ENCODE data around the gene SUSD4.

The SUSD4 gene

DNA sequence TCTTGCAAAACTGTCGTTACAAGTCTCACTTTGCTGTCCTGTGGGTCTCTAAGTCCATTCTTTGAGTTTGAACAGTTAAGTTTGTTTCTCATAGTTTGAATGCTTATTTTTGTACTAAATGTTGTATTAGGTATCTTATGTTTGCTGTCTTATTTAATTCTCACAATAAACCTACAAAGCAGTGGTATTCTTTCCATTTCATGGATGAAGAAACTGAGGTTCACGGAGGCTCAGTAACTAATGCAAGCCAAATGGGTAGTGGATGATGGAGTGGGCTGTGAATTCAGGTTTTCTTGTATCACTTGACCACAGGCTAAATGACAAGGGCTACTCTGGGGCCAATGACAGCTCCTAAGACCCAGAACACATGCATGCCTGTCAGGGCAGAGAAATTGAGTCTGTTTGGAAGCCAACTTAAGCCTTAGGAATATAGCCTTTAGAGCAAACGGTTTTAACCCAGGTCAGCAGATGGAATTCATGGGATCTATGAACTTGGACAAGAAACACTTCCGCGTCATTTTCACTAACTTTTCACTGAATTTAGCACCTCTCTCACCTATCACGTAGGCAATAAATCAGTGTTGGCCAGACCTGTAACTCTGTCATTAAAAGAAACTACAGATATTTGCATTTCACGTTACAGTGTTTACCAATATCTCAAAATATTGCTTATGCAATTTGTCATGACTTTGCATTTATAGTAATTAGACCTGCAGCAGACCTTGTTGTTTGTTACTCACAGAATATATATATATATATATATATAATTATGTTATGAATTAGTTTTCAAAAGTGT is 153.8 kb downstream of the SUSD4 start:
- TF ChIP-seq, protein P1, sequence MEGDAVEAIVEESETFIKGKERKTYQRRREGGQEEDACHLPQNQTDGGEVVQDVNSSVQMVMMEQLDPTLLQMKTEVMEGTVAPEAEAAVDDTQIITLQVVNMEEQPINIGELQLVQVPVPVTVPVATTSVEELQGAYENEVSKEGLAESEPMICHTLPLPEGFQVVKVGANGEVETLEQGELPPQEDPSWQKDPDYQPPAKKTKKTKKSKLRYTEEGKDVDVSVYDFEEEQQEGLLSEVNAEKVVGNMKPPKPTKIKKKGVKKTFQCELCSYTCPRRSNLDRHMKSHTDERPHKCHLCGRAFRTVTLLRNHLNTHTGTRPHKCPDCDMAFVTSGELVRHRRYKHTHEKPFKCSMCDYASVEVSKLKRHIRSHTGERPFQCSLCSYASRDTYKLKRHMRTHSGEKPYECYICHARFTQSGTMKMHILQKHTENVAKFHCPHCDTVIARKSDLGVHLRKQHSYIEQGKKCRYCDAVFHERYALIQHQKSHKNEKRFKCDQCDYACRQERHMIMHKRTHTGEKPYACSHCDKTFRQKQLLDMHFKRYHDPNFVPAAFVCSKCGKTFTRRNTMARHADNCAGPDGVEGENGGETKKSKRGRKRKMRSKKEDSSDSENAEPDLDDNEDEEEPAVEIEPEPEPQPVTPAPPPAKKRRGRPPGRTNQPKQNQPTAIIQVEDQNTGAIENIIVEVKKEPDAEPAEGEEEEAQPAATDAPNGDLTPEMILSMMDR (IDR thresholded peaks at IDR 0.05; ENCODE audit: low read depth, low read length) = no peak
- no peak overlapping the region for H3K4me3 ChIP-seq (ENCODE audit: low read depth, low read length)

- TF ChIP-seq, protein P1 (IDR thresholded peaks at IDR 0.05; ENCODE audit: low read depth, low read length) = no peak
These were observed 154.6 kb downstream of the SUSD4 start for GRCh38 chr1:223209293-223209898.

DNA sequence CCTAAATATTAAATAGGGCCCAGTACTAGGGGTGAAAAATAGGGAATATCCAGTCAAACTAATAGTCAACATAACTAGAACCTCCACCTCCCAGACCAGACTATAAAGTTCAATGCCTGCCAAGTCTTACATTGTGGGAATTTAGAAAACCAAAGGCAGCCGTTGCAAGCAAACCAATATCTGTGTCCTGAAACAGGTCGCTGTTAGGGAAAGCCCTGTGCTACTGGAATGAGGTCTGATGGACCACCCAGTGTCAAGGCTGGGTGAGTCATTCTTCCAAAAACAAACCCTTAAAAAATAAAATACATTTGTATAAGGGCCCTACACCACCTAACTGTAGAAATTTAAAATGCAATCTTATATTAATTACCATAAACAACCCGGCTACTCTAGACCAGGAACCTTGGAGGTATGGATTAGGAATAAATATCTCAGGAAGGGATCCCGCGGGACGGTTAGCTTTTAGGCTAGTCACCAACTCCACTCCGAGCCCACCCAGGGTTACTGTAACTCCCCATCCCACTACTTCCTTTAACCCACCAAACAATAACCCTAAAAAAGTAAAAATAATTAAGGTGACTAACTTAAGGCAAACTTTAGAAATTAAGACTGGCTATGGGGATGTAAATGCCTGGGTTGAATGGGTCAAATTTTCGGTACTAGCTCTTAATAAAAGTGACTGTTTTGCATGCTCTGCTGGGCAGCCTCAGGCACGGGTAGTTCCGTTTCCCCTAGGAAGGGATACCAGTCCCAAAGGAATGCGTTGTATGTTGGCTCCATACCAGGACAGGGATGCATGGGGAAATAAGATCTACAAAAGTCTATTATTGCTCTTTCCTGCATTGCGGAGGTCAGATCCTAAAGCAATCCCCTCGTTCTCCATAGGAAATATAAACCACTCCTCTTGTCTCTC is 155.6 kb downstream of the SUSD4 start:
- H3K4me3 ChIP-seq (ENCODE audit: low read depth, low read length) = no peak overlapping the region
- TF ChIP-seq, protein P1 (IDR thresholded peaks at IDR 0.05; ENCODE audit: low read depth, low read length) = no peak

More at GRCh38 chr1:223209293-223209898, 154.6 kb downstream of the SUSD4 start:
- no peak overlapping the region for H3K4me3 ChIP-seq (ENCODE audit: low read depth, low read length)

DNA sequence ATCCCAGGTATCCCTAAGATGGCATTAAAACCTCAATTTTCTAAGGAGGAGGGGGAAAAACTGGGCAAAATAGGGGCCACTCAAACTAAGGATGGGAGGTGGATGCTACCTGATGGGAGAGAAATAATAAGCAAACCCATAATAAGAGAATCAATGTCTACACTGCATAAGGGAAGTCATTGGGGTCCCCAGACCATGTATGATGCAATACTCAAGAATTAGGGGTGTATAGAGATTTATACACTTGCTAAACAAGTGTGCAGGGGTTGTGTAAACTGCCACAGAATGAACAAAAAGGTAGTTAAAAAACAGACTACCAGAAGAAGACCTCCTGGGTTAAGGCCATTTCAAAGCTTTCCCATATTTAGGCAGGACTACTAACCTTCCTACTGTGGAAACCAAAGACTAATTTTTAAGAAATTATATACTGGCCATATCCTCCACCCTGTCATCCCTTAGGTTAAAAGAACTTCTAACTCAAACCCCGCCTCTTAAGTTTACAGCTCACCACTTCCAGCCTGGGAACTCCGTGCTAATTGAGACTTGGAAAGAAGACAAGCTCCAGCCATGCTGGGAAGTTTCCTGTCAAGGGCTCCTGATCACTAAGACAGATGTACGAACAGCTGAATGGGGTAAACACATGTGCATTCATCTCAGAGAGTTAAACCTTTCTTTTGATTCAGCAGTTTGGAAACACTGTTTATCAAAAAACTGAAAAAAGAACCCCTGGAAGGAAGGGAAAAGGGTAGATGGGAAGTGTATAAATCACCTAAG is 156.5 kb downstream of the SUSD4 start:
- H3K4me3 ChIP-seq (ENCODE audit: low read depth, low read length) = no peak overlapping the region
- TF ChIP-seq, protein P1 (IDR thresholded peaks at IDR 0.05; ENCODE audit: low read depth, low read length) = no peak

- H3K4me3 ChIP-seq (ENCODE audit: low read depth, low read length) = no peak overlapping the region
- TF ChIP-seq, protein P1 (IDR thresholded peaks at IDR 0.05; ENCODE audit: low read depth, low read length) = no peak
These were observed 159.6 kb downstream of the SUSD4 start for GRCh38 chr1:223204424-223204823.

DNA sequence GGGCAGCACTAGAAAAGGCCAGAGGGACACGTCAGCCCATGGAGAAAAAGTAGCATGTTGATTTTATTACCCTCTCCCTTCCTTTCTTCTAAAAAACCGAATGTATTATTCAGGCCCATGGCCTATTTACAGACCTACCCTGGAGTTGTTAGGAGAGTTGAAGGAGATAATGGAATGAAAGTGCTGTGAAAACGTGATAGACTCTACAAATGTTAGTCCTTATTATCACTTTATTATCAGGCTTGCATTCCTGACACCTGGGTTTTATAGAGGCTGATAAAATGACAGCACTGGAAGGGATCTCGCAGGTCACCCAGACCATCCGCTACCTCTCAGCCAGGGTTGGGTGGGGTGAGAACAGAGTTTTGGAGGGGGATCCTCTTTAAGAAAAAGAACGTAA is 160.3 kb downstream of the SUSD4 start:
- no peak overlapping the region for H3K4me3 ChIP-seq (ENCODE audit: low read depth, low read length)
- TF ChIP-seq, protein P1 (IDR thresholded peaks at IDR 0.05; ENCODE audit: low read depth, low read length) = no peak

All from WI38 (cell line).